Left ventricle myocardium superior (tissue), 1 donor: ENCODE measurements around the gene CIRBP. TPM values are rescaled to one million over a fixed set of nuclear protein-coding genes. Genes with fewer than 3 reads are reported as not detected.

ENCODE experiments used
- ATAC-seq: fragments of 200-7000 bp; cut with Tn5 transposase; one replicate; pipeline ENCODE4 v1.9.1; 2020; ENCODE audit warnings: mild to moderate bottlenecking, moderate library complexity
- DNase-seq: peaks from one replicate; pipeline ENCODE4 v3.0.0-alpha.2; 2020
- intact Hi-C: fragments of 100-400 bp; cut with micrococcal nuclease; formaldehyde crosslinking; loops from one replicate; pipeline ENCODE4 v1.11.0; 2022
- total RNA-seq: library from RNA; stranded (reverse); fragmentation: NEBNext Ultra II Directional; extraction: Animal tissue kit (Norgen Biotek cat#: 25700); gene quantifications from one replicate; pipeline ENCODE4 v1.2.1, GENCODE V29; 2021
- donor health status: DM: no; HTN: yes; CAD: no; lungs with severe emphysema.

Gene CIRBP
- total RNA-seq, 1 donor from 2014 or later, result 248 TPM

DNA sequence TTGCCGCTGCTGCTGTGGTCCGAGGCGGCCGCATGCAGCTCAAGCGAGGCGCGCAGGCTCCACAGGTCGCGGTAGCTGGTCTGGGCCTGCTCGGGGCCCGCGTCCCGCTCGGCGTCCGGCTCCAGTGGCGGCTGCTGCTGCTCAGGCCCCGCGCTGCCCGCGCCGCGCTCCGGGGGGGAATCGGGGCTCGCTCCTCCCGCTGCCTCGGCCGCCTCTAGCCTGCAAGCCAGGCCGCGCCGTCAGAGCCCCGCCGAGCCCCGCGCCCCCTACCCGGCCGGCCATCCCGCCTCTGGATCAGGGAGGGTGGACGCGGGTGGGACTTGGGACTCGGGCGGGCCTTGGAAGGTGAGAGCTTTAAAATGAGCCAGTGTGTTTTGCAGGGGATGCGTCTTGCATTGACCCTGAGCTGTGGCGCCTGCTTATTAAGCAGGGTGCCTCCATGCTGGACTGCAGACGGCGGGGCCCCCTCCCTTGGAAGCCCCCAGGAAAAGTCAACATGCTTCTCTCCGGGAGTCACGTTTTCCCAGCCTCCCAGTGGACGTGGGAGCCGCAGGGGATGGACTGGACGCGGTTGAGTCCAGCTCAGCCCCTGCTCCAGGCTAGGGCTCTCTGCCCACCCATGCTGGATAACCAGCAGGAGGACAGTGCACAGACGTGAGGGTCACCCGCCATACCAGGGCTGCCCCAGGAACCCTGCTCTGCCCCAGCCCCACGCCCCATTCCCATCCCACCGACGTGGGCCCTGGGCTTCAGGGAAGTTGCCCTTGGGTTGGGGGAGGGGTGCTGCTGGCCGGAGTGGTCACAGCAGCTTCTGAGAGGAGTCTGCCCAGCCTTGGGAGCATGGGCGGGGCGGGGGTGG, 39.0 kb upstream of the CIRBP start:
- ATAC-seq, result no peak
- no peak for DNase-seq
- intact Hi-C loops, result no loop called here

DNA sequence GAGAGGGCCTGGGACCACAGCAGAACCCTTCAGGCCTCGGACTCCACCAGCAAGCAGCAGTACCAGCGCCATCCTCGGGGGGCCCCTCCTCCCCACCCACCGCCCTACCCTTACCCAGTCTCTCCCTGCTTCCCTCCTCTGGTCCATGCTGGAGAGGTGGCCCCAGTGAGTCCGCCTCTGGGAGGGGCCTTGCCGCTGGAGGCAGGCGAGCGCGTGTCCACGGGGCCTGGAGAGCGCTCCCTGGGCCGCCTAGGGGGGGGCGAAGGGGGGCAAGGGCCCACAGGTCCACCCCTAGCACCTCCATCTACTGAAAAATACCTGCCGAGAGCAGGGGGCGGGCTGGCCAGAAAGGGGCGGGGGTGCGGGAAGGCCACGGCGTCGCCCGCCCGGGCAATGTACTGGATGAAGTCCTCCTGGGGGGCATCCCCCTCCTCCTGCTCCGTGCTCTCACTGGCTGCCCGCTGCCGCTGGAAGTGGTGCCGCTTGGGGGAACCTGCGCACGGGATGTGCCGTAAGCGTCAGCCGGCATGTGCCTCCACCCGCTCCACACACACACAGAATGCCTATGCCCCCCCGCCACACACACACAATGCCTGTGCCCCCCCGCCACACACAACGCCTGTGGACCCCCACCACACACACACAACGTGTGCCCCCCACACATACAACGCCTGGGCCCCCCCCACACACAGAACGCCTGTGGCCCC, 38.2 kb upstream of the CIRBP start:
- DNase-seq (no peak), ATAC-seq (no peak)
- intact Hi-C loops, result no loop called here

DNA sequence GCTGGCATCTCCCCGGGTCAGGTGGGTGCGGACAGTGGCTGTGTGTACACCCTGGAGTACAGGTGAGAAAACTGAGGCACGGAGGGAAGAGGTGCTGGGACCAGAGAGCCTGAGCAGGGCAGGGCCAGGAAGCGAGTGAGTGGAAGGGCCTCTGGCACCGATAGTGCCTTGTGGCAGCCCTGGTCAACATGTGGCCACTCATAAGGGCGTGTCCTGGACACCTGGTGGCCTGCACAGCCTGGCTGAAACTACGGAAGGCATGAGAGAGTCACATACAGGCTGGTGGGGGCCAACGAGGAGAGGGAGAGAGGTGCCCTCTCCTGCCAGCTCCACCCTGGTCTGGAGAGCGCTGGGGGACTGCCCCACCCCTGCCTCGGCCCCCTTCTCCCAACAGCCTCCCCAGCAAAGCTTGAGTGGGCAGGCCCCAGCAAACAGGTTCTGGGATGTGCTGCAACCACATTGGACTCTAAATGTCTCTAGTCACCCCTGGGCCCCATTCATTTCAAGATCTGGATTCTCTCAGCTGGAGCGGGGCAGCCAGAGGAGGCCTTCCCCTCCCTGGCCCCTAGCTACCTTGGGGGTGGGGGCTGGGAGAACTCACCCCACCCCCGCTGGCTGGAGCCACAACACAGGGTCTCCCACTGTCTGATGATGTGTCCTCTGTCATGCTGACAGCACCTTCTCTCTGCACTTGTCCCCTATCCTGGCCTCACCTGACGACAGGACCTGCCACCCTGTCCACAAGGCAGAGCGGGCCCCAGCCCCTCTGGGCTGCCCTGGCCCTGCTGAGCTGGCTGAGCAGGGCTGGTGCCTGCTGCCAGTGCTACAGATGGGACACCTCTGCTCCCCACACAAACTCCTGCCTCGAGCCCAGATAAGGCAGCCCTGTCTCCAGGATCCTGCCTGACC, 37.1 kb upstream of the CIRBP start:
- peak; percentile 17 for ATAC-seq
- intact Hi-C loops, result no loop called here
- no peak for DNase-seq

DNA sequence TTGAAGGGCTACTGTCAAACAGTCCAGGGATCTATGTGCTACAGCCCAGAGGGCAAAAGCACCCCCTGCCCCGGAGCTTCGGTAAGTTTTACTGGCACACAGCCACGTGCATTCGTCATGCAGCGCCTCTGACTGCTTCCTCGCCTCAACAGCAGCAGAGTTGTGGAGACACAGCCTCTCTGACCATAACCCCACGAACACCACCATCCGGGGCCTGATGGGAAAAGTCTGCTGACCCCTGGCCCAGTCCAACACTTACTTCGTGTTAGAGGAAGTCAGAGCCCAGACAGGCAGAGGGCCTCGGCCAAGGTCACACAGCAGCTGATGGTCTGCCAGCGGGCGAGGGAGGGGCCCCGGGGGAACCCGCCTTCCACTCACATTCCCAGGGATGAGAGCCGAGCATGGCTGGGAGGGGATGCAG, 36.5 kb upstream of the CIRBP start:
- ATAC-seq (peak; percentile 15), DNase-seq (peak; percentile 66)
- intact Hi-C loops, result no loop called here

DNA sequence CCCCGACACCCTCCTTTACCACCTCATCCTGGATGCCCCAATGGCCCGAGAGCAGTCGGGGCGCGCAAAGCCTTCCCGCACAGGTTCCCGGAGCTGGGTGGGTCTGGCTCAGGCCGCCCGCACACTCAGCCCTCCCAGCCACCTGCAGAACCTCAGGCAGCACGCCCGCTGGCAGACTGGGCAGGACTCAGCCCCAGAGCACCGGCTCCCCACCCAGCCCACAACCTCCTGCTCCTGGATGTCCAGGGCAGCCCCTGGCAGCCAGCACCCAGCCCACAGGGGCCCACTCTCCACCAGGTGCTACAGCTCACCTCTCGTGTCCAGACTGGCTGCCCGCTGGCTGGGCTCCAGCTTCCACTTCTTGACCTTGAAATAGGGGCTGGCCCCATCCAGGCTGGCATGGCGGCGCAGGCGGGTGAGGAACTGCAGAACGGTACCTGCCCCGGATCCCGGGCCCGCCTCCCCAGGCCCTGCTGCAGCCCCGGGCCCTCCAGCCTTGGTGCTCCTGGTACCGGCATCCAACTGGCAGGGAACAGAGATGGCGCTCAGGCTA, 35.9 kb upstream of the CIRBP start:
- ATAC-seq, result no peak
- DNase-seq, result no peak
- intact Hi-C loops, result no loop called here

DNA sequence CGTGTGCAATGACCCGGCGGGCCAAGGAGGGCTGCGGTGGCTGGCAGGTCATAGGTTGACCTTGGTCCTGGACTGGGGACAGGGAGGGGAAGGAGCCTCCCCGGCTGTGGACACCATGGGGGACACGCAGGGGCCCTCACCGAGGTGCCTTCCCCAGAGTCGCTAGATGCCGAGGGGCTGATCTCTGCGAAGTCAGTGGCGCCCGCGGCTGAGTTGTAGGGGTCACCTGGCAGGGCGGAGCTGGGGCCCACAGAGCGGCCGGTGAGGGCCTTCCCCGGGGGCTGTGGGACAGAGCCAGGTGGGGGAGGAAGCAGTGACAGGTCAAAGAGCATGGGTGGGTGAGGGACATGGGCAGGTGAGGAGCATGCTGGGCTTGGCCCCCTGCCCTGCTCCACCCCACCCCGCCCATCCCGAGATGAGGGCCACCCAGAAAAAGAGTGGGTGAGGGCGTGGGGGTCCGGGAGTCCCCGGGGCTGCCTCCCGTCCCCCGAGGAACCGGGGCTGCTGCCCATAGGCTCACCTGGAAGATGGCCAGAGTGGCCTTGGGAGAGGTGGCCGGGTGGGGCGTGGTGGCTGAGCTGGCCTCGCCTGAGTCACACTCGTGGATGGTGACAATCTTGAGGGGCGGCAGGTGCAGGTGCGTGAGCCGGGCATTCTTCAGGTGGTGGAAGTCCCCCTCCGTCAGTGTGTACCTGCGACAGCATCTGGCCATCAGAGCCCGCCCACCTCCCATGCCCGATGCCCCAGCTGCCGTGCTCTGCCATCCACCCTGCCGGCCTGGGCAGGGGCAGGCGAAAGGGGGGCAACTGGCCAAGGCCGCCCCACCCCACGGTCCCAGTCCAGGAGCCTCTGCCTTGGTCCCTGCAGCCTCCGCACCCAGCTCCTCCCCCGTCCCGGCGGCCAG, 34.8 kb upstream of the CIRBP start:
- intact Hi-C loops, result no loop called here
- ATAC-seq (no peak), DNase-seq (no peak)

- no peak for DNase-seq
- intact Hi-C loops, result no loop called here
- no peak for ATAC-seq
Observed at GRCh38 chr19:1234955-1235380, 34.2 kb upstream of the CIRBP start.

- ATAC-seq, result no peak
- intact Hi-C loops, result no loop called here
- no peak for DNase-seq
Observed at GRCh38 chr19:1235625-1236538, 33.2 kb upstream of the CIRBP start.

- intact Hi-C loops, result no loop called here
- ATAC-seq (no peak), DNase-seq (no peak)
Observed at GRCh38 chr19:1236576-1236975, 32.6 kb upstream of the CIRBP start.

GRCh38 chr19:1237027-1237659, 32.0 kb upstream of the CIRBP start:
- DNase-seq (peak; percentile 62), ATAC-seq (no peak)
- intact Hi-C loops, result no loop called here

GRCh38 chr19:1237754-1238368, 31.3 kb upstream of the CIRBP start, which contains the start of gene CBARP:
TSS of gene CBARP (minus strand) at chr19:1238005. CDS start at chr19:1236100, 1,905 bp downstream.
- intact Hi-C loops, result no loop called here
- peak; percentile 76 for DNase-seq
- ATAC-seq, result no peak

DNA sequence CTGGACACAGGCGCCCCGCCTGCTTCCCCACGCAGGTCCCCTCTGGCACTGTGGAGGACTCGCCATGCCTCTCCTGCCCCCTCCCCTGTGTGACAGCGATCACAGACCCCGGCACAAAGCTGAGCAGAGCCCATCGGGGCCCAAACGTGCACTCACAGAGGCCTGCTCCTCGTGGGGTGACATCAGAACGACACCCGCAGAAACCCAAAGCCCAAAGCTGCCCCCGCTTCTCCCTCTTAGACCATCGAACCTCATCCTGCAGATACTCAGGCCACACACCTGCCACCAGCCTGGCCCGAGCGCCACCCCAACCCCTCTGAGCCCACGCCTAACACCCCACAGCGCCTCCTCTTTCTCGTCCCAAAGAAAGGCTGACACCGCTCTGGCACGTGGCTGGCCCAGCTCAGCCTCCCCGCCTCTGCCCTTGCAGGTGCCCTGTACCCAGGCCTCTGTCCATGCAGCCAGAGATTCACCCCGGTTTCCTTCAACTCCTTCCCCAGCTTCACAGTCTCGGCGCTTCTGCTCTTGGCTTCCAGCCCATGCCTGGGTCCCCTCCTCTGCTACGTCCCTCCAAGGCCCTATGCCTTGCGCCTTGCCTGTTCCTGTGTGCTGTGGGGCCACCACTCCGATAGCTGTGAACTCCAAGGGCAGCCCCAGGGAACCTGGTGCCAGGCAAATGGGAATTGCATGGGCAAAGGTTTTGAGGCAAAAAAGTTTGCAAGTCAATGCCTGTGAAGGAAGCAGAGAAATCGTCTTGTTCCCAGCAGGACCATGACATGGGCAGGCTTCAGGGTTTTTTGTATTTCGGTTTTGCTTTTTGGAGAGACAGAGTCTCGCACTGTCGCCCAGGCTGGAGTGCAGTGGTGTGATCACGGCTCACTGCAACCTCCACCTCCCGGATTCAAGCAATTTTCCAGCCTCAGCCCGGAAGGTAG, 30.5 kb upstream of the CIRBP start:
- no peak for ATAC-seq
- intact Hi-C loops, result no loop called here
- DNase-seq, result no peak

- intact Hi-C loops, result no loop called here
- no peak for ATAC-seq
- DNase-seq, result no peak
Observed at GRCh38 chr19:1239420-1239795, 29.7 kb upstream of the CIRBP start.

DNA sequence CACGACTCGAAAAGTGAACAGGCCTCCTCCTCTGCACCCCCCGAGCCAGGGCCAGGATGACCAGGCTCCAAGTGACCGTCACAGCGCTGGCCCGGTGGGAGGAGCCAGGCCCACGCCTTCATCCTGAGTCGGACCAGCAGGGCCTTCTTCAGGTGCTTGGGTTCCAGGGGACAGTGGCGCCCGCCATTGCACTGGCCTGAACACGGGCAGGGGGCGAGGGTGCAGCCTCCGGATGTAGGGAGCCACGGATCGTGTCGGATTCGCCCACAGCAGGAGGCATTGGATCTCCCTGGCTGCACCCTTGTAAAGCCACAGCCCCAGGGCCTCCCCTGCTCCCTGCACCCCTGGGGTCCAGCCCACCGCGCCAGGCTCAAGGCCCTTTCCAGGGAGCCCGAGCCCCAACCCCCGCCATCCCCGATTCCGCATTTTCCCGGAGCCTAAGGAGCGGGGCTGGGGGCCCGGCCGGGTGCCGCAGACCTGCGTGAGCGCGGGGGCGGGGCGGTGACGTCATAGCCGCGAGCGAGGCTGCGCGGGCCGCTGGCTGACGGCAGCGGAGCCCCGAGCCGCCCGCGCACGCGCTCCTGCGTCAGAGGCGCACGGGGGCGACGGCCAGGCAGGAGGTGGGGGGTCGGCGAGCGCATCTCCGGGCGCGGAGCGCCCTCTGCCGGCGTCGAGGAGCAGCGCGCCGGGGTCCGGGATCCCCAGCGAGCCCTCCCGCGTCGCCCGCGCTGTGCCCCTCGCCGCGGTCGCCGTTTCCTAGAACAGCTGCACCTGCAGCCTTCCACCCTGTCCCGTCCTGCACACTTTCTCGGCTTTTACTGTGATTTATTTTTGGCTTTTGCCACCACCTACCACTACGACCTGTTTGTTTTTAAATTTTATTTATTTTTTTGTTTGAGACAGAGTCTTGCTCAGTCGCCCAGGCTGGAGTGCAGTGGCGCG, 29.1 kb upstream of the CIRBP start:
- peak; percentile 96 for DNase-seq
- intact Hi-C loops, result no loop called here
- peak; percentile 47 for ATAC-seq
